Dedifferentiated amniotic fluid mesenchymal stem cell (primary cell): ENCODE results near the gene UBR7.
A peak's percentile ranks its signal among the peaks of the same experiment; 100 is the strongest.
"Not testable (repeated sequence)": the region's sequence is repeated elsewhere in the genome, so short reads cannot be mapped to it uniquely, and the experiment has no call there.

Source experiments
- DNase-seq: peaks from one replicate; pipeline ENCODE4 v3.0.0-alpha.2; 2016; ENCODE audit errors: extremely low spot score

UBR7 gene, protein sequence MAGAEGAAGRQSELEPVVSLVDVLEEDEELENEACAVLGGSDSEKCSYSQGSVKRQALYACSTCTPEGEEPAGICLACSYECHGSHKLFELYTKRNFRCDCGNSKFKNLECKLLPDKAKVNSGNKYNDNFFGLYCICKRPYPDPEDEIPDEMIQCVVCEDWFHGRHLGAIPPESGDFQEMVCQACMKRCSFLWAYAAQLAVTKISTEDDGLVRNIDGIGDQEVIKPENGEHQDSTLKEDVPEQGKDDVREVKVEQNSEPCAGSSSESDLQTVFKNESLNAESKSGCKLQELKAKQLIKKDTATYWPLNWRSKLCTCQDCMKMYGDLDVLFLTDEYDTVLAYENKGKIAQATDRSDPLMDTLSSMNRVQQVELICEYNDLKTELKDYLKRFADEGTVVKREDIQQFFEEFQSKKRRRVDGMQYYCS

DNA sequence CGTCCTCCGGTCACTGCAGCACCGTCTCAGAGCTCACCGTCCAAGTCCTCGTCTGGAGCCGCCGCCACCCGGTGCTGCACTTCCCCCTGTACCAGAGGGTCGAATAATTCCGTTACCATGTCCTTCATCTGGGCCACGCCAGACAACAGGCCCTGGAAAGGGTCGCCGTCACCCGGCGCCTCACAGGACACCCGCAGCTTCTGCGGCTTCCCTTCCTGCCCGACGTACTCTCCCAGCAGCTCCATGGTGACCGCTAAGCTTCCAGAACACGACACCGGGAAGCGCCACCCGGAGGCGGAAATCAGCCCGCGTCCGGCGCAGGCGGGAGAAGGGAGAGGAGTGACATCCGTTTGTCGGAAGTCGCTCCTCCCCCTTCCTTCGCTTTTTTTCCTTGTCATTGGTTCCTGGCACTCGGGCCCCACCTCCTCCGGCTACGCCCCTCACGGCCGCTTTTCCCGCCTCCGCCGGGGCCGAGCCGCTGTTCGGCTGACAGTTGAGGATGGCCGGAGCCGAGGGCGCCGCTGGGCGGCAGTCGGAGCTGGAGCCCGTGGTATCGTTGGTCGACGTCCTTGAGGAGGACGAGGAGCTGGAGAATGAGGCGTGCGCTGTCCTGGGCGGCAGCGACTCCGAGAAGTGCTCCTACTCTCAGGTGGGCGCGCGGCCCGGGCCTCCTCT, at the start of gene UBR7, which contains the start of gene GON7:
Gene UBR7 (plus strand): TSS at position 464 of the 675 bp plus-strand sequence. CDS start 36 bp downstream, at position 500.
Gene GON7 (minus strand): TSS at position 273 of the 675 bp plus-strand sequence. CDS start 28 bp downstream, at position 245.
- peak; percentile 97 for DNase-seq

DNA sequence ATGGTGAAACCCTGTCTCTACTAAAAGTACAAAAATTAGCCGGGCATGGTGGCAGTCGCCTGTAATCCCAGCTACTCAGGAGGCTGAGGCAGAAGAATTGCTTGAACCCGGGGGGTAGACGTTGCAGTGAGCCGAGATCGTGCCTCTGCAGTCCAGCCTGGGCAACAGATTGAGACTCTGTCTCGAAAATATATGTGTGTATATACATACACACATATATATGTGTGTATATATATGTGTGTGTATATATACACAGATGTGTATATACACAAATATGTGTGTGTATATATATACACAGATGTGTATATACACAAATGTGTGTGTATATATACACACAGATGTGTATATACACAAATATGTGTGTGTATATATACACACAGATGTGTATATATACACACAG, 48.7 kb upstream of the UBR7 start:
- not testable (repeated sequence) for DNase-seq

DNA sequence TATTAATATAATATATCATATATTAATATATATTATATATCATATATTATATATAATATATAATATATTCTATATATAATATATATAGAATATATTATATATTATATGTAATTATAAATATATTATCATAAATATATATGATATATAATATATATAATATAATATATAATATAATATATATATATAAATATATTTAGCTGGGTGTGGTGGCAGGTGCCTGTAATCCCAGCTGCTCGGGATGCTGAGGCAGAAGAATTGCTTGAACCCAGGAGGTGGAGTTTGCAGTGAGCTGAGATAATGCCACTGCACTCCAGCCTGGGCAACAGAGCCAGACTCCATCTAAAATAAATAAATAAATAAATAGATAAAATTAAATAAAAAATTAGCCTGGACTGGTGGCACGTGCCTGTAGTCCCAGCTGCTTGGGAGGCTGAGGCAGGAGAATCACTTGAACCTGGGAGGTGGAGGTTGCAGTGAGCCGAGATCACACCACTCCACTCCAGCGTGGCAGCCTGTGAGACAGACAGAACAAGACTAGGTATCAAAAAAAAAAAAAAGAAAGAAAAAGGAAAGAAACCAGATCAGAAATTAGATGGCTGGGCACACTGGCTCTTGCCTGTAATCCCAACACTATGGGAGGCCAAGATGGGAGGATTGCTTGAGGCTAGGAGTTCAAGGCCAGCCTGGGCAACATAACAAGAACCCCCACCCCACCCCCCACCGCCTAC, 47.3 kb upstream of the UBR7 start:
- not testable (repeated sequence) for DNase-seq

DNA sequence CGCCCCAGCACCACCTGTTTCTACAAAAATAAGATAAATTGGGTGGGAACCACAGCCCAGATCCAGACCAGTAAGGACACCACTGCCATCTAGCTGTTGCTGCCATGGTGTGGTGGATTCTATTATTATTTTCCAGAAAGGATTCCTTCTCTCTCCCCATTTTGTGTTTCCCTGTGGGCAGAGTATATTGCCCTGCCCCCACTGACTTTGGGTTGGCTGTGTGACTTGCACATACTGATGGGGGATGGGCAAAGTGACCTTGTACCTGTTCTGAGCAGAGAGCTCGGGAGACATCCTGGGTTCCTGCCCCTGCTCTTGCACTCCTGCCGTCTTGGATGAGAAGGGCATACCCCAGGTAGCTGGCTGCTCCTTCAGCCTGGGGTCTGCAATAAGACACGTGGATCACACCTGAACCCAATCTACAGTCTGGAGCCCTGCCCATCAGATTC, 46.7 kb upstream of the UBR7 start:
- DNase-seq: no peak

DNA sequence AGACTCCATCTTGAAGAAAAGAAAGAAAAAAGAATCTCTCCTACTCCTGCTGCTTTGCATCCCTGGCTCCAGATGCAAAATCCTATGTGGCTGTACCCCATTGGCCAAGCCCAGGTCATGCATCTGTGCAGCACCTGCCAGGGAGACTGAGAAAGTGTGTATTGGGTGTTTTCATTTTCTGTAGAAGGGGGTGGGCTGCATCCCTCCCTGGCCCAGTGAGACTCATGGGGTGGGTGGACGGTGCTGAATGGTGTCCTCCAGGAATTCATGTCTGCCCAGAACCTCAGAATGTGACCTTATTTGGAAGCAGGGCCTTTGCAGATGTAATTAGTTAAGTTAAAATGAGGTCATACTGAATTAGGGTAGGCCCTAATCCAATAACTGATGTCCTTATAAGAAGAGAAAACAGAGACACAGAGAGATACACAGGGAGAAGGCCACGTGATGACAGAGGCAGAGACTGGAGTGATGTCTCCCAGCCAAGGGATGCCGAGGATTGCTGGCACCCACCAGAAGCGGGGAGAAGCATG, 45.6 kb upstream of the UBR7 start:
- no peak for DNase-seq

DNA sequence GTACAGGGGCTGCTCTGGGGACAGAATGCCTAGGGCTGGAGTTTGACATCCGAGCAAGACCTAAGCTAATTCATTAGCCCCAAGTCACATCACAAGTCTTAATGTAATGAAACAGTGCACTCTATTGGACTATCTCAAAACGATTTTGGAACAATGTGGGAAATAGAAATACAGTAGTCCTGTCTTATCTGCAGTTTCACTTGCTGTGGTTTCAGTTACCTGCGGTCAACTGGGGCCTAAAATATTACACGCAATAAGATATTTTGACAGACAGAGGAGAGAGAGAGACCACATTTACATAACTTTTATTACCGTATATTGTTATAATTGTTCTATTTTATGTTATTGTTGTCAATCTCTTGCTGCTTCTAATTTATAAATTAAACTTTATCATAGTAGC, 43.5 kb upstream of the UBR7 start:
- no peak for DNase-seq

DNA sequence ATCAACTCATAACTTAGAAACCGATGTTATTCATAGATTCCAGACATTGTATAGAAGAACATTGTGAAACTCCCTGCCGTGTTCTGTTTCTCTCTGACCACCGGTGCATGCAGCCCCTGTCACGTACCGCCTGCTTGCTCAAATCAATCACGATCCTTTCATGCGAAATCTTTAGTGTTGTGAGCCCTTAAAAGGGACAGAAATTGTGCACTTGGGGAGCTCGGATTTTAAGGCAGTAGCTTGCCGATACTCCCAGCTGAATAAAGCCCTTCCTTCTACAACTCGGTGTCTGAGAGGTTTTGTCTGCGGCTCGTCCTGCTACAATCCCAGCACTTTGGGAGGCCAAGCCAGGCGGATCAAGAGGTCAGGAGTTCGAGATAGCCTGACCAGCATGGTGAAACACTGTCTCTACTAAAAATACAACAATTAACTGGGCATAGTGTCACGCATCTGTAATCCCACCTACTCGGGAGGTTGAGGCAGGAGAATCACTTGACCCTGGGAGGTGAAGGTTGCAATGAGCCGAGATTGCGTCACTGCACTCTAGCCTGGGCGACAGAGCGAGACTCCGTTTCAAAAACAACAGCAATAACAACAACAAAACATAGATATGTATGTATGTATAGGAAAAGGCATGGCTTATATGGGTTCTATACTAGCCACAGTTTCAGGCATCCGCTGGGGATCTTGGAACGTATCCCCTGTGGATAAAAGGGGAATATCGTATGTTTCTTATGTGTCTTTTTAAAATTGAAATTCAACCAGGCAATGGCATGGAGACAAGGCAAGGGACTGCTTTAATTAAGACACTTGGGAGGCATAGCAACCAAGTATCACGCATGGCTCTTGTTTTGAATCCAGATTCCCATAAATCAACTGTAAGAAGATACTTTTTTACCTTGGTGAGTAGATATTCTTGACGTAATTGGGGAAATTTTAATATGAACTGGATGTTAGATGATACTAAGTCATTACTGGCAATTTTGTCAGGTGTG, 41.5 kb upstream of the UBR7 start:
- not testable (repeated sequence) for DNase-seq

DNA sequence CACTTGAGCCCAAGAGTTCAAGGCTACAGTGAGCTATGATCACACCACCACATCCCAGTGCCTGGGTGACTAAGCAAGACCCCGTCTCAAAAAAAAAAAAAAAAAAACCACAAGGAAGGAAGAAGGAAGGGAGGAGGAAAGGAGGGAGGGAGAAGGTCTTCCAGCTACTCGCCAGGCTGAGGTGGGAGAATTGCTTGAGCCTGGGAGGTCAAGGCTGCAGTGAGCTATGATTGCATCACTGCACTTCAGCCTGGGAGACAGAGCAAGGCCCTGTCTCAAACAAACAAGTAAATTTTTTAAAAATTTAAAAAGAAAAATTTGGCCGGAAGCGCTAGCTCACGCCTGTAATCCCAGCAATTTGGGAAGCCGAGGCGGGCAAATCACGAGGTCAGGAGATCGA, 38.4 kb upstream of the UBR7 start:
- not testable (repeated sequence) for DNase-seq

DNA sequence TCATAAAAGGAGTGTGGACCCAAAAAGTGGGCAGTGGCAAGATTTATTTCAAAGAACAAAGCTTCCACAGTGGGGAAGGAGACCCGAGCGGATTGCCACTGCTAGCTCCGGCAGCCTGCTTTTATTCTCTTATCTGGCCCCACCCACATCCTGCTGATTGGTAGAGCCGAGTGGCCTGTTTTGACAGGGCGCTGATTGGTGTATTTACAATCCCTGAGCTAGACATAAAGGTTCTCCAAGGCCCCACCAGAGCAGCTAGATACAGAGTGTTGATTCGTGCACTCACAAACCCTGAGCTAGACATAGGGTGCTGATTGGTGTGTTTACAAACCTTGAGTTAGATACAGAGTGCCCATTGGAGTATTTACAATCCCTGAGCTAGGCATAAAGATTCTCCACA, 37.4 kb upstream of the UBR7 start:
- not testable (repeated sequence) for DNase-seq

DNA sequence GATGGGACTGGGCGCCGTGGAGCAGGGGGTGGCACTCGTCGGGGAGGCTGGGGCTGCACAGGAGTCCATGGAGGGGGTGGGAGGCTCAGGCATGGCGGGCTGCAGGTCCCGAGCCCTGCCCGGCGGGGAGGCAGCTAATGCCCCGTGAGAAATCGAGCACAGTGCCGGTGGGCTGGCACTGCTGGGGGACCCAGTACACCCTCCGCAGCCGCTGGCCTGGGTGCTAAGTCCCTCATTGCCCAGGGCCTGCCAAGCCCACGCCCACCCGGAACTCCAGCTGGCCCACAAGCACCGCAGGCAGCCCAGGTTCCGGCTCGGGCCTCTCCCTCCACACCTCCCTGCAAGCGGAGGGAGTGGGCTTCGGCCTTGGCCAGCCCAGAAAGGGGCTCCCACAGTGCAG, 36.9 kb upstream of the UBR7 start:
- not testable (repeated sequence) for DNase-seq

DNA sequence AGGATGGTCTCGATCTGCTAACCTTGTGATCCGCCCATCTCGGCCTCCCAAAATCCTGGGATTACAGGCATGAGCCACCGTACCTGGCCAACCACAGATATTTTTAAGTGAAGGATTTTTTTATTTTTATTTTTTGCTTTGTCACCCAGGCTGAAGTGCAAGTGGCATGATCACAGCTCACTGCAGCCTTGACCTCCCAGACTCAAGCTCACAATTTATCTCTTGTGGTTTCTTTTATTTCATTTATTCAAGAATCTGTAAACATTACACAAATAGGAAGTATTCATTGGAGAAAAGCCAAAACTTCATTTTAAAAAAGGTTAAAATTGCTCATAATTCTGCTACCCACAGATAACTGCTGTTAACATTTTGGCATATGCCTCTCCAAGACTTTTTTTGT, 35.7 kb upstream of the UBR7 start:
- DNase-seq: no peak

DNA sequence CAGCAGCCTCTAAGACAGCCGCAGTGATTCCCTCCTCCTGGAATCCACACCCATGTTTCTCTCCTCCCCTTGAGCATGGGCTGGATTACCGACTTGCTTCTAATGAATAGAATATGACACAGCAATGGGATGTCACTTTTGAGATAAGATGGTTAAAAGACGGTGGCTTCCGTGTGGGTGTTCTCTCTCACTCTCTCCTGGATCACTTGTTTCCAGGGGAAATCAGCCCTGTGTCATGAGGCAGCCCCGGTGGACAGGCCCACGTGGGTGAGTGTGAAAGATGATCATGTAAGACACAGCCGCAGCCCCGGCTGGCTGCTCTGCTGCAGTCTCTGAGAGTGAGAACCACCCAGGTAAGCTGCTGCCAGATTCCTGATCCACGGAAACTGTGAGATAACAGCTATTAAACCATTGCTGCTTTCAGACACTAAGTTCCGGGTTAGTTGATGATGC, 33.1 kb upstream of the UBR7 start:
- no peak for DNase-seq

DNA sequence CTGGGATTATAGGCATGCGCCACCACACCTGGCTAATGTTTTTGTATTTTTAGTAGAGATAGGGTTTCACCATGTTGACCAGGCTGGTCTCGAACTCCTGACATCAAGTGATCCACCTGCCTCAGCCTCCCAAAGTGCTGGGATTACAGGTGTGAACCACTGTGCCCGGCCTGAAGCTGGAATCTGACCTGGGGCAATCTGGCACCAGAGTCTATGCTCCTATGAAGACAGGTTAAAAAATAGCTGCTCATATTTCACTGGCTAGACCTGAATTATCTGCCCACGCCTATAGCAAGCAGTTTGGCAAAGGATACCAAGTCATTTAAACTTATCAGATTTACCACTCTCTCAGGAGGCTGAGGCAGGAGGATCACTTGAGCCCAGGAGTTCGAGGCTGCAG, 32.3 kb upstream of the UBR7 start:
- not testable (repeated sequence) for DNase-seq

DNA sequence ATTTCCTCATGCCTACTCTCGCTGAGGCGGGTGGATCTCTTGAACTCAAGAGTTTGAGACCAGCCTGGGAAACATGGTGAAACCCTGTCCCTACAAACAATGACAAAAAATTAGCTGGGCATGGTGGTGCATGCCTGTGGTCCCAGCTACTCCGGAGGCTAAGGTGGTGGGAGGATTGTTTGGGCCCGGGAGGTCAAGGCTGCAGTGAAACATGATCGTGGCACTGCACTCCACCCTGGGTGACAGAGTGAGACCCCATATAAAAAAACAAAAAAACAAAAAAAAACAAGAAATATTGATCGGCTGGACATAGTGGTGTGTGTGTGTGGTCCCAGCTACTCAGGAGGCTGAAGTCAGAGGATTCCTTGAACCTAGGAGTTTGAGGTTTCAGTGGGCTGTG, 31.6 kb upstream of the UBR7 start:
- DNase-seq: no peak

DNA sequence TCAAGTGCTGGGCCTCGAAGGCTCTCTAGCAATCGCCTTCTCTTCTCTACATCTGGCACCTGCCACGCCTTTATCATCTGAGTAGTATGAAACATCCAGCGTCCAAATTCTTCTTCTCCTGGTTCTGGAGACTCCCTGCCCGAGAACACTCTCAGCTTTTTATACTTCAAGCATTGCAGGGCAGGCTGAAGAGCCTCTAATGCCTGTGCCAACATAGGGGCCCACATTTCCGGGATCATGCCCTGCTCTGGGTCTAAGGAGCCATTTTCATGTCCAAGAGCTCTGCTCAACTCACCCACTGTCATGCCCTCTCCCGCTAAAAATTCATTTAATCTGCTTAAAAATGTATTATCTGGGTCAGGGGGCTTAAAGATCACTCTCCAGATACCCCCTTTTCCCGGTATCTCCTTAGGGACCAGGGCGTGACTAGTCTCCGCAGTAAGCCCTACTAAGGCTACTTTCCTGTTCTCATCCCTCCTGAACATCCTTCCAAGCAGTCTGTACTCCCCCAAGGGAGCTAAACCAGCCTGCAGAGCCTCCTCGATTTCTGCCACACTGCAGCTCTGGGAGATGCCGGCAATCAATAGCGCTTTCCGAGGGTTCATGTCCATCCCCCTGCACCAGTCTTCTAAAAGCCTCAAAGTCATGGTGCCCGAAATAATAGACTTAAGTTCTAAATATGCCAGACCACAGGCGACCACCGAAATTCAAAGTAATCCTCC, 23.3 kb upstream of the UBR7 start:
- DNase-seq: no peak

DNA sequence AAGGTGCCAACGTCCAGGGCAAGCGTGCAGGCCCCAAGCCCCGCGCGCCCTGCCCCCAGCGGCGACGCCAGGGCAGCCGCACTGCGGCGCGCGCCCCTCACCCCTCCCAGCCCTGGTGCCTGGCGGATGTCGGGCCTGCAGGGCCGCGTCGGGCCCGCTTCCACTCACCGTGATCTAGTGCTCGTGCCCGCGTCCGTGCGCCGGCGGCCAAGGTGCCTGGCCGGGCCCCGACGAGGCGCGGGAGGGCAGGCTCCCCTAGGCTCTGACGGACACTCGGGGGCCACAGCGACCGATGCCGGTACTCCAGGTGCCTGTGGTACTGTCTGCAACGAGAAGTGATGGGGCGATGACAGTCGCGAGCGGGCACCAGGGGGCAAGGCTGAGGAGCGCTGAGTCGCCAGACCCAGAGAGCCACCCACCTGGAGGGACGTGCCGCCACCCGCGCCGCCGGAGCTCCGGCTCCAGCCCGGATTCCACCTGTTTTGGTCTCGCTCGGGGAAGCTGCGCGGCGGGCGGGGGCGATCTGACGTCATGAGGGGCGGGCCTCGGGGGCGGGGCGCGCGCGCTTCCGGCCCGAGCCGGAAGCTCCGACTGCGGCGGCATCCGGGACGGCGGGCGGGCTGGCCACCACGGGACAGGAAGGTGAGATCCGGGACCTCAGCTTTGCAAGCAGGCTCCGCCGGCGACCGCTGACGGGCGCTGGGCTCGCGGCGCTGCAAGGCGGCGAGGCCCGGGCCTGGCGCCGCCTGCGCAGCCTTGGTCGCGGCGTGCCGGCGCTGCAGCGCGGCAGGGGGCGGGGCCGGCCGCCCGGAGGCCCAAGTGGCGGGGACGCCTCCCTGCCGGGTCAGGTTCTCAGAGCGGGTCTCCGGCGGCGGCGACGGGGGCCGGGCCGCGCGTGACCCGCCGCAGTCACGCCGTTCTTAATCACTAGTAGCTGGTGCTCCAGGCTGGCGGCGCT, 22.4 kb upstream of the UBR7 start, which contains the start of the genes LYSET and MOAP1:
Gene LYSET (plus strand): TSS at position 927 of the 958 bp plus-strand sequence. CDS start 89 bp downstream, outside the sequence.
Gene MOAP1 (minus strand): TSS at position 507 of the 958 bp plus-strand sequence. CDS start 655 bp downstream, outside the sequence.
- DNase-seq: peak; percentile 69

DNA sequence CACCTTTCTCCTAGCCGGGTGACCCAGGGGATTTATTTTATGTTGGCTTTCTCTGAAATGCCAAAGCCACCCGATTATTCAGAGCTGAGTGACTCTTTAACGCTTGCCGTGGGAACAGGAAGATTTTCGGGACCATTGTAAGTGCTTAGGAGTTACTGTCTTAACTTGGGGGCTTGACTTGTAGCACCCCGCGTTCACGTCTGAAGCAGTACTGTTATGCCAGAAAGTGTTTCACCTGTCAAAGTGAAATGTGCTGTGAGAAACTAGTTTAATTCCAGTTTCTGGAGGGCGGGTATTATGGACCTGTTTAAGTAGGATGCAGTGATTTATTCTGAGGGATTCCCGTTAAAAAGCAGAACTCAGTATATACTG, 21.7 kb upstream of the UBR7 start:
- no peak for DNase-seq

DNA sequence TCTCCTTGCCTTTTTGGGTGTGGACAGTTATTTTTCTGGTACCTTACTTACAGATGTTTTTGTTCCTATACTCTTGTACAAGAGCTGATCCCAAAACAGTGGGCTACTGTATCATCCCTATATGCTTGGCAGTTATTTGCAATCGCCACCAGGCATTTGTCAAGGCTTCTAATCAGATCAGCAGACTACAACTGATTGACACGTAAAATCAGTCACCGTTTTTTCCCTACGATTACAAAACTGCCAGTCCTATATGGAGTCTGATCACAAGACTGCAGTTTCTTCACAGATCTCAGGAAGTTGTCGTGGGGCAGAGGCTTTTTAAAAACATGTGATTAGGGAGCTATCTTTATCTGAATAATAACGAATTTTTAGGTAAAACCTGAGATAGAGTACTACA, 20.6 kb upstream of the UBR7 start:
- DNase-seq: no peak

DNA sequence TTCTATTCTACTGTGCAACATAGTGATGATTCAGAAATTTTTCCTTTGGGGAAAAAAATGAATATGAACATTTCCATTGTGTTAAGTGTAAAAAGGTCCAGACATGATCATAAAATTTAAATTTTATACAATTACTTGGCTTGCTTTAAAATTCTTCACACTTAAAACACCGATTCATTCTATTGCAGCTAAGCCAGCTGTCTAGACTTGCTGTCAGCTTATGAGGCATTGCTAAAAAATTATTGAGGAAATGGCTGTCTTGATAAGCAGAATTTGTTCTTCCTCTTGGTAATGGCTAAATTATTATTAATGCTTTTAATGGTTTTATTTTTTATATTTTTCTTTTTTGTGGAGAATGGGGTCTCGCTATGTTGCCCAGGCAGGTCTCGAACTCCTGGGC, 20.1 kb upstream of the UBR7 start:
- DNase-seq: no peak
